GM12801 (cell line): Measurements from ENCODE around the gene TRAK2.

Experiments used
- CTCF ChIP-seq: IDR thresholded peaks from one replicate; pipeline ENCODE4 v1.5.1; 2011; ENCODE audit warnings: control low read depth; ENCODE audit not compliant: insufficient read length; ENCODE audit errors: extremely low read depth

The TRAK2 gene

GRCh38 chr2:201432621-201433393, 18.5 kb downstream of the TRAK2 start:
- no peak for TF ChIP-seq CTCF

GRCh38 chr2:201432038-201432620, 19.1 kb downstream of the TRAK2 start:
- TF ChIP-seq CTCF = no peak

- no peak for TF ChIP-seq CTCF
Observed at GRCh38 chr2:201430839-201431238, 20.4 kb downstream of the TRAK2 start.

GRCh38 chr2:201425952-201426351, 25.3 kb downstream of the TRAK2 start:
- no peak for TF ChIP-seq CTCF

- no peak for TF ChIP-seq CTCF
Observed at GRCh38 chr2:201420442-201421113, 30.7 kb downstream of the TRAK2 start.

- no peak for TF ChIP-seq CTCF
Observed at GRCh38 chr2:201419986-201420385, 31.3 kb downstream of the TRAK2 start.

- no peak for TF ChIP-seq CTCF
Observed at GRCh38 chr2:201419057-201419635, 32.1 kb downstream of the TRAK2 start.
